ENCODE data around the gene AMPD2.

- TF ChIP-seq MAFK (IDR thresholded peaks at IDR 0.05; ENCODE audit: low read depth, low read length) (no peak), CREB1 (IDR thresholded peaks at IDR 0.05) (no peak), POLR2AphosphoS5 (IDR thresholded peaks at IDR 0.05; ENCODE audit: low read depth, low read length) (no peak), RFX5 (IDR thresholded peaks at IDR 0.05; ENCODE audit: borderline replicate concordance, low read depth, low read length) (no peak), TAF1 (IDR thresholded peaks at IDR 0.05; ENCODE audit: low read depth, low read length) (no peak), POLR2A (IDR thresholded peaks at IDR 0.05; ENCODE audit: control extremely low read depth in 1 of 2, low read depth in 2 of 2, low read length in 2 of 2) (no peak), HDAC6 (IDR thresholded peaks at IDR 0.05; ENCODE audit: low read depth, low read length) (no peak), SRF (IDR thresholded peaks at IDR 0.05; ENCODE audit: low read depth, low read length) (no peak), JUND (IDR thresholded peaks at IDR 0.05; ENCODE audit: low read length) (no peak)
- TF ChIP-seq, protein P1, sequence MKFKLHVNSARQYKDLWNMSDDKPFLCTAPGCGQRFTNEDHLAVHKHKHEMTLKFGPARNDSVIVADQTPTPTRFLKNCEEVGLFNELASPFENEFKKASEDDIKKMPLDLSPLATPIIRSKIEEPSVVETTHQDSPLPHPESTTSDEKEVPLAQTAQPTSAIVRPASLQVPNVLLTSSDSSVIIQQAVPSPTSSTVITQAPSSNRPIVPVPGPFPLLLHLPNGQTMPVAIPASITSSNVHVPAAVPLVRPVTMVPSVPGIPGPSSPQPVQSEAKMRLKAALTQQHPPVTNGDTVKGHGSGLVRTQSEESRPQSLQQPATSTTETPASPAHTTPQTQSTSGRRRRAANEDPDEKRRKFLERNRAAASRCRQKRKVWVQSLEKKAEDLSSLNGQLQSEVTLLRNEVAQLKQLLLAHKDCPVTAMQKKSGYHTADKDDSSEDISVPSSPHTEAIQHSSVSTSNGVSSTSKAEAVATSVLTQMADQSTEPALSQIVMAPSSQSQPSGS (IDR thresholded peaks at IDR 0.05; ENCODE audit: low read length): no peak
- TF ChIP-seq, protein P2, sequence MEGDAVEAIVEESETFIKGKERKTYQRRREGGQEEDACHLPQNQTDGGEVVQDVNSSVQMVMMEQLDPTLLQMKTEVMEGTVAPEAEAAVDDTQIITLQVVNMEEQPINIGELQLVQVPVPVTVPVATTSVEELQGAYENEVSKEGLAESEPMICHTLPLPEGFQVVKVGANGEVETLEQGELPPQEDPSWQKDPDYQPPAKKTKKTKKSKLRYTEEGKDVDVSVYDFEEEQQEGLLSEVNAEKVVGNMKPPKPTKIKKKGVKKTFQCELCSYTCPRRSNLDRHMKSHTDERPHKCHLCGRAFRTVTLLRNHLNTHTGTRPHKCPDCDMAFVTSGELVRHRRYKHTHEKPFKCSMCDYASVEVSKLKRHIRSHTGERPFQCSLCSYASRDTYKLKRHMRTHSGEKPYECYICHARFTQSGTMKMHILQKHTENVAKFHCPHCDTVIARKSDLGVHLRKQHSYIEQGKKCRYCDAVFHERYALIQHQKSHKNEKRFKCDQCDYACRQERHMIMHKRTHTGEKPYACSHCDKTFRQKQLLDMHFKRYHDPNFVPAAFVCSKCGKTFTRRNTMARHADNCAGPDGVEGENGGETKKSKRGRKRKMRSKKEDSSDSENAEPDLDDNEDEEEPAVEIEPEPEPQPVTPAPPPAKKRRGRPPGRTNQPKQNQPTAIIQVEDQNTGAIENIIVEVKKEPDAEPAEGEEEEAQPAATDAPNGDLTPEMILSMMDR (IDR thresholded peaks at IDR 0.05; ENCODE audit: control extremely low read depth in 1 of 3, insufficient read depth in 1 of 3, low read depth in 1 of 3, low read length in 3 of 3): no peak
Observed at GRCh38 chr1:109653306-109653705, 33.7 kb downstream of the AMPD2 start.

Data from H1 (cell line).